Left lung (tissue), 10 donors: ENCODE results near the gene NPBWR2. TPM values are rescaled to one million over a fixed set of nuclear protein-coding genes. Genes with fewer than 3 reads are reported as not detected.

Source experiments
- ATAC-seq: fragments of 200-7000 bp; cut with Tn5 transposase; one replicate; pipeline ENCODE4 v1.9.1; 2020; ENCODE audit warnings: moderate library complexity
- DNase-seq, 4 donors: peaks; one replicate each; pipeline ENCODE4 v3.0.0-alpha.2; 2013 to 2020
- H3K27ac ChIP-seq, 2 donors: fragments of 200-600 bp; sonication (generic) in 1 of 2; one replicate each; pipeline versions ENCODE4 v1.5.0 to v1.8.0; 2020 to 2021
- H3K27me3 ChIP-seq, 2 donors: fragments of 200-600 bp; sonication (generic) in 1 of 2; one replicate each; pipeline versions ENCODE4 v1.5.0 to v1.8.0; 2020 to 2021
- H3K36me3 ChIP-seq, 2 donors: fragments of 200-600 bp; sonication (generic) in 1 of 2; one replicate each; pipeline versions ENCODE4 v1.5.0 to v1.8.0; 2020 to 2021
- H3K4me1 ChIP-seq, 2 donors: fragments of 200-600 bp; one replicate each; pipeline ENCODE4 v1.8.0; 2021
- H3K4me3 ChIP-seq, 2 donors: fragments of 200-600 bp; sonication (generic) in 1 of 2; one replicate each; pipeline versions ENCODE4 v1.5.0 to v1.8.0; 2020 to 2021; ENCODE audit warnings: mild to moderate bottlenecking in 1 of 2
- H3K9me3 ChIP-seq, 2 donors: fragments of 200-600 bp; sonication (generic) in 1 of 2; one replicate each; pipeline versions ENCODE4 v1.5.0 to v1.8.0; 2020 to 2021
- intact Hi-C, 2 donors: fragments of 100-400 bp; cut with DNase I; formaldehyde crosslinking; loops; one replicate each; pipeline versions ENCODE4 v1.11.2 to v1.14.2; 2022
- polyA plus RNA-seq, 6 donors: library from polyadenylated mRNA; unstranded; fragments of 120-200 nt; gene quantifications; one replicate each; pipeline ENCODE4 v1.2.1, GENCODE V29; 2013; ENCODE audit not compliant: insufficient read length in 6 of 6
- total RNA-seq, 2 donors: library from RNA; stranded (reverse); fragmentation: NEBNext Ultra II Directional; extraction: Animal tissue kit (Norgen Biotek cat#: 25700); gene quantifications; one replicate each; pipeline ENCODE4 v1.2.1, GENCODE V29; 2021
- TF ChIP-seq, protein P1 (sequence below), 2 donors: fragments of 200-600 bp; sonication (generic) in 1 of 2; IDR thresholded peaks; one replicate each; pipeline versions ENCODE4 v1.5.0 to v1.8.0; 2021; ENCODE audit warnings: antibody characterized with exemption in 2 of 2
- donor health status: DM: no; HTN: yes; CAD: no.
- donor health status: DM: no; HTN: no; CAD: no.

Gene NPBWR2
- total and polyA plus RNA-seq, 8 donors = not detected

DNA sequence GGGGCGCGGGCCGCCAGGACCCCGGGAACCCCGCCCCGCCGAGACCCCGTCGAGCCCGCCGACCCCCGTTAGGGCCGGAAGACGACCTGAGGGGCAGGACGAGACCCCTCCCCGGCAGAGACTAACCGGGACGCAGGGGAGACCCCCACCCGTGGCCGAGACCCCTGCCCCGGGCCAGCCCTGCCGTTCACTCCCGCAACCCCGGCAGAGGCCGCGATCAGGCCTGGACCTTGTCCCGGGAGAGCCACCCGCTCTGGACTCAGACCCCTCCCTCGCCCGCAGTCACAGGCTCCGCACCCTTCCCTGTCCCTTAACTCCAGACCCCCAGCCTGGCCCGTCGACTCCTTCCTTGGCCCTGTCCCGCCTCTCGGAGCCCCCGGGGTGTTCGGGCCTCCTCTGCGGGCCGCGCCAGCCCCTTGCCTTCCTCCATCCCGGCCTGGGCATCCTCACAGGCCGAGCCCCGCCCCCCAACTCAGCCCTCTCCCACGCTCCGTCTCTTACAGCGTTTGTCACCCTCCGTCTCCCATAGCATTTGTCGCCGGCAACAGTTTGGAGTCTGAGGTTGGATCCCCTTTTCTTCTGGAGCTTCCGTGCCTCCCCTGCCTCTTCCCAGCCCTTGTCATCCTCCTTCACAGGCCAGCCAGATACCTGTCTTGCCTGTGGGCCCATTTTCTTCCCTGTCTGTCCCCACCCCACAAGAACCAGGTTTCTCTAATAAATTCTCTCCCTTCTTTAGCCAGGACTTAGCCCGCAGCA is 43.8 kb downstream of the NPBWR2 start:
- Histone ChIP-seq H3K4me3 (peak overlapping the region; percentile 91 to 95), H3K4me1 (peaks cover 16 to 41% of the 10 kb centered on the region in 2 donors), H3K27ac (peak overlapping the region; percentile 79 to 83), H3K27me3 (no peaks in the 10 kb centered on the region), H3K9me3 (no peaks in the 10 kb centered on the region), H3K36me3 (no peaks in the 10 kb centered on the region)
- TF ChIP-seq, protein P1, sequence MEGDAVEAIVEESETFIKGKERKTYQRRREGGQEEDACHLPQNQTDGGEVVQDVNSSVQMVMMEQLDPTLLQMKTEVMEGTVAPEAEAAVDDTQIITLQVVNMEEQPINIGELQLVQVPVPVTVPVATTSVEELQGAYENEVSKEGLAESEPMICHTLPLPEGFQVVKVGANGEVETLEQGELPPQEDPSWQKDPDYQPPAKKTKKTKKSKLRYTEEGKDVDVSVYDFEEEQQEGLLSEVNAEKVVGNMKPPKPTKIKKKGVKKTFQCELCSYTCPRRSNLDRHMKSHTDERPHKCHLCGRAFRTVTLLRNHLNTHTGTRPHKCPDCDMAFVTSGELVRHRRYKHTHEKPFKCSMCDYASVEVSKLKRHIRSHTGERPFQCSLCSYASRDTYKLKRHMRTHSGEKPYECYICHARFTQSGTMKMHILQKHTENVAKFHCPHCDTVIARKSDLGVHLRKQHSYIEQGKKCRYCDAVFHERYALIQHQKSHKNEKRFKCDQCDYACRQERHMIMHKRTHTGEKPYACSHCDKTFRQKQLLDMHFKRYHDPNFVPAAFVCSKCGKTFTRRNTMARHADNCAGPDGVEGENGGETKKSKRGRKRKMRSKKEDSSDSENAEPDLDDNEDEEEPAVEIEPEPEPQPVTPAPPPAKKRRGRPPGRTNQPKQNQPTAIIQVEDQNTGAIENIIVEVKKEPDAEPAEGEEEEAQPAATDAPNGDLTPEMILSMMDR (IDR thresholded peaks at IDR 0.05) = no peak
- DNase-seq (no peak), ATAC-seq (peak; percentile 5)
- intact Hi-C loops = no loop called here

DNA sequence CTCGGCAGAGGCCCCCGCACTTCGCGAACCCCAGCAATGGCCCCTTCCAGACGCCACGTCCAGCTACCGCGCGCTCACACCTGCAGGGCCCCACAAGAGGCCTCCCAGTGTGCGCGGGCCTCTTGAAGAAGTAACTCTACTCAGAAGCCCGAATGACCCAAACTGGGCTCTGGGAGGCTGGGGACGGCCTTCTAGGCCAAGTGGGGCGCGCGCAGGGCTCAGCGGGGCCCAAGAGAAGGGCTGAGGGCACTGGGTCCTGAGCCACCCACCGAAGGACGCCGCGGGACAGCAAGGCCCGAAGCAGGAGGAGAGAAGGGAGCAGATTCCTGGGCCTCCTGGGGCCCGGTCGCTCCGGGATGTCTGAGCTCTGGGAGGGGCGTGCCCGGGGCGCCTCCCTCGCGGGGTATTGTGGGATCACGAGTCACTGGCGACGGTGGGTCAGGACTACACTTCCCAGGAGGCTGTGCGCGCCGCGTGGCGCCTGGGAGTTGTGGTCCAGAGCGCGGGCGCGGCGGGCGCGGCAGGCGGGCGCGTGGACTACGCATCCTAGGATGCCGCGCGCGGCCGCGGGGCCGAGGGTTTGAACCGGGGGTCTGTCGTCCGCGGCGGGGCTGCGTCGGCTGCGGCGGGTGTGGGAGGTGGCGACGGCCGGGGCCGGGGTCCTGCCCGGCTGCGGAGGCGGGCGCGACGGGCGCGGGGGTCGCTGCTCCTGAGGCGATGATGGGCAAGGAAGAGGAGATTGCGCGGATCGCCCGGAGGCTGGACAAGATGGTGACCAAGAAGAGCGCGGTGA is 44.6 kb downstream of the NPBWR2 start, which contains the start of gene TCEA2:
Gene TCEA2 (plus strand): TSS at position 603 of the 793 bp plus-strand sequence. CDS start 115 bp downstream, at position 718.
- peak; percentile 95 to 99 (median 98) for DNase-seq

DNA sequence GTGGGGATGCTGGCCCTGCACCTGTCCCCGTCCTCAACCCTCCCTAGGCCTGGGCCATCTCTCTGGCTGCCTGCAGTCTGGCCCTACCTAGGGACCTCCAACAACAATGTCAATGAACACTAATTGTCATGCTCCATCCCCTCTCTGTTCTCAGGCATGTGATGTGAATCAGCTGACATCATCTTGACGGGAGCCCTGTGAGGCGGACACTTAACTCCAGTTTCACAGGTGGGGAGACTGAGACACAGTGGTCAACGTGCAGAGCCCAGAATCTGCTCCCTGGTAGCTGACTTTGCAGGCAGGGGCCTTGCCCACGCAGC is 45.1 kb downstream of the NPBWR2 start:
- intact Hi-C loops = no loop called here
- TF ChIP-seq, protein P1 (IDR thresholded peaks at IDR 0.05) = no peak
- Histone ChIP-seq H3K9me3 (no peaks in the 10 kb centered on the region), H3K4me3 (peak overlapping the region; percentile 91 to 95), H3K27me3 (peaks cover 0 to 4% of the 10 kb centered on the region in 2 donors), H3K4me1 (peaks cover 16 to 54% of the 10 kb centered on the region in 2 donors), H3K36me3 (no peaks in the 10 kb centered on the region), H3K27ac (peak overlapping the region; percentile 79 to 83)
- DNase-seq (no peak), ATAC-seq (no peak)

More for the DNA sequence above, 44.6 kb downstream of the NPBWR2 start, which contains the start of gene TCEA2:
- Histone ChIP-seq H3K27ac (peak within 1 kb of the TSS; percentile 79 to 83), H3K9me3 (no peaks in the 10 kb centered on the region), H3K27me3 (no peaks in the 10 kb centered on the region), H3K4me3 (peak within 1 kb of the TSS; percentile 91 to 95), H3K4me1 (peaks cover 16 to 48% of the 10 kb centered on the region in 2 donors), H3K36me3 (no peaks in the 10 kb centered on the region)
- intact Hi-C loops = no loop called here
- peak; percentile 98 for ATAC-seq
- TF ChIP-seq, protein P1 (IDR thresholded peaks at IDR 0.05) = no peak

DNA sequence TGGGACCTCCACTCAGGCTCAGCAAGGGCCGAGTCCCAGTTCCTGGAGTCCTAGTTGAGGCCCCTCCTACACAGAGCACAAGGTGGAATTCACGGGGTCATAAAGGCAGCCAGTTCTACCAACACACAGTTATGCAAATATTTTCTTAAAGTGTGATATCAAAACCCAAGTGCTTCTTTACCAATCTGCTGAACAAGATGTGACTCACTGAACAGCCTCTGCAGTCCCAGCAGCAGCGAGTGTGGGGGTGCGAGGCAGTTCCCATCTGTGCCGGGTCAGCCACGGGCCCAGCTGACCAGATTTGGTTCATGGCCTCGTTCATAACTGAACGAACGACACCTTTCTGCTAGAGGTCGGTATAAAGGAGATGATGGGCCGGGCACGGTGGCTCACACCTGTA is 48.8 kb downstream of the NPBWR2 start:
- Histone ChIP-seq H3K9me3 (no peaks in the 10 kb centered on the region), H3K27me3 (peaks cover 0 to 39% of the 10 kb centered on the region in 2 donors), H3K27ac (no peak overlapping the region), H3K4me3 (no peak overlapping the region), H3K4me1 (peaks cover 12 to 54% of the 10 kb centered on the region in 2 donors), H3K36me3 (no peaks in the 10 kb centered on the region)
- no peak for ATAC-seq
- no peak for DNase-seq
- TF ChIP-seq, protein P1 (IDR thresholded peaks at IDR 0.05) = no peak
- intact Hi-C loops = no loop called here
